Measurements from ENCODE around the gene CLDN19.
A peak's percentile ranks its signal among the peaks of the same experiment; 100 is the strongest.
"Not testable (repeated sequence)": the region's sequence is repeated elsewhere in the genome, so short reads cannot be mapped to it uniquely, and the experiment has no call there.

The CLDN19 gene

GRCh38 chr1:42758641-42759040 is 18.6 kb upstream of the CLDN19 start:
- DNase-seq, result no peak

DNA sequence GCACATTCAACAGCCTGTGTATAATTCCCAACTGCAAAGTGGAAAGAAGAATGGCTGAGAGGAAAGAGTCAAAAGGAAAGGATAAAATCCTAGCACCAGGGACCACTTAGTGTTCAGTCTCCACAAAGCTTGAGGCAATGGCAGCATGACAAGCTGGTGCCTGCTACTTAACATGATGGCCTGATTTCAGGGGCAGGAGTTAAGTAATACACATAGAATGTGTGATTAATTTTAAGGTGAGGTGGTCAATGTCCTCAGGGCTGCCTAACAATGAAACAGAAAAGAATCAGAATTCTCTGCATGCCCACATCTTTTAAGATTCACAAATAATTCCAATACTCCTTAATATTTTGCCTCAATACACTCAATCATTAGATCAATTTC is 17.8 kb upstream of the CLDN19 start:
- DNase-seq, result no peak

DNA sequence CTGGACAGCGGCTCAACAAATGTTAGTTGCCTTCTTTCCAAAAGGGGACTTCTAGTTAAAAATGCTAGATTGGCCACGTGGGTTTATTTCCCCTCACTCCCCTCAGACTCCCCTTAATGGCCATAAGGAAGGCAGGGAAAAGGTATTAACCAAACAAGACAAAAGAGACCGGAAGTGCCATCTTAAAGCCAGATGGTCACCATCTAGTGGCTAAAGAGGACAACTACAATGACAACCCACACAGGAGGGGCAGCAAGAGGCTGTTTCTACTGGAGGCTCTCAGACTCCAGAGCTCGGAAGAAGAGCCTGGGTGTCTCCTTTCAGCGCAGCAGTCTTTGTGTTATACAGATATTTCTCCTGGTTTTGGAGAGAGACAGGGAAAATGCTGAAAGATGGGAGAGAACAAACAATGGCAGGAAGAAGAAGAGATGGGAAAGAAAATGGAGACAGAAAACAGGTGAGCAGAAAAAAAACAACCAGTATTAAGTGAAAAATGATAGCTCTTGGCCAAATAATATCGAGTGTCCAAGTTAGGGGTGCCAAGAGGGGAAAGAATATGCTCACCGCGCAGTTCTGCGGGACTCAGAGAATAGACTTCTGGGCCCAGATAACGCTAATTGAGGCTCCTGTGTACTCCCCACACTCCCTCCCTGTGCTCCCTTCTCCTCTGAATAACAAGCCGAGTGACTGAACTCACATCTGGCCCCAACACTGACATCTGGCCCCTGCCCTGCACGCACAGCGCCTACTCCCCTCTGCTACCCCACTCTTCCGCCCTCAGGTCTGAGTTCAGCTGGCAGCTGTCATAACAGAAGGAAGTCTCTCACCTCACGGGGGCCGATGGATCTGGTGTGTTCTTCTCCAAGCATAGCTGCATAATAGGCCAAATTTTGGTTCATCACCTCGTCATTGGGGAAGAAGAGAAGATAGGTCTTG is 17.2 kb upstream of the CLDN19 start:
- DNase-seq, result peak; percentile 76

GRCh38 chr1:42753070-42753469 is 13.0 kb upstream of the CLDN19 start:
- DNase-seq, result no peak

GRCh38 chr1:42752284-42752683 is 12.2 kb upstream of the CLDN19 start:
- no peak for DNase-seq

DNA sequence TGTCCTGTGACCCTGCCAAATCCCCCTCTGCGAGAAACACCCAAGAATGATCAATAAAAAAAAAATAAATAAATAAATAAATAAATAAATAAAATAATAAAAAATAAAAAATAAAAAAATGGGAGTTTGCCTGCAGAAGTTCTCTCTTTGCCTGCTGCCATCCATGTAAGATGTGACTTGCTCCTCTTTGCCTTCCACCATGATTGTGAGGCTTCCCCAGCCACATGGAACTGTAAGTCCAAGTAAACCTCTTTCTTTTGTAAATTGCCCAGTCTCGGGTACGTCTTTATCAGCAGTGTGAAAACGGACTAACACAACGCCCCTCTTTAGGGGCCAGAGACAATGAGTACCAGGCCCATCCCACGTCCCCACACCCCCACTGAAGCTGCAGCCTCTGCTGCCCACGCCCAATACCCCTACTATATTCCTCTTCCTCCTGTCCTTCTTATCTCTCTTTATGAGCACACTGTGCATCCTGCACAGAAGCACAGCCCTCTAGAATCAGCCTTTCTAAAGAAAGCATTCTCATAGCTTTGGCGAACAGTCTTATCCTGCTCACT is 11.6 kb upstream of the CLDN19 start:
- DNase-seq, result not testable (repeated sequence)

DNA sequence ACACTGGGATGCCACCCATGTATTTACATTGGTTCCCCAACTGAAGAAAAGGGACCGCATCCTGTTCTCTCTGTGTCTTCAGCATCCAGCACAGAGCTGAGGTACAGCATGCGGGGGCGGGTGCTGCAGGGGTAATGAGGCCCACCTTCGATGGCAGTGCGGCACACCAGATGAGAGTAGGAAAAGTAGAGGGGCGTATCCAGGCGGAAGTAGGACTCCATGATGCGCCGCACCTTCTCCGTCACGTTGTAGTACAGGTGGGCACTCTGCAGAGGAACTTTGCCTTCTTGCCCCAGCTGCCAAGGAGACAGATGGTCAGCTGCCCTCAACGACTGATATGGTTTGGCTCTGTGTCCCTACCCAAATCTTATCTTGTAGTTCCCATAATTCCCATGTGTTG is 10.0 kb upstream of the CLDN19 start:
- no peak for DNase-seq

- DNase-seq, result no peak
These were observed 8.7 kb upstream of the CLDN19 start for GRCh38 chr1:42748461-42749410.

DNA sequence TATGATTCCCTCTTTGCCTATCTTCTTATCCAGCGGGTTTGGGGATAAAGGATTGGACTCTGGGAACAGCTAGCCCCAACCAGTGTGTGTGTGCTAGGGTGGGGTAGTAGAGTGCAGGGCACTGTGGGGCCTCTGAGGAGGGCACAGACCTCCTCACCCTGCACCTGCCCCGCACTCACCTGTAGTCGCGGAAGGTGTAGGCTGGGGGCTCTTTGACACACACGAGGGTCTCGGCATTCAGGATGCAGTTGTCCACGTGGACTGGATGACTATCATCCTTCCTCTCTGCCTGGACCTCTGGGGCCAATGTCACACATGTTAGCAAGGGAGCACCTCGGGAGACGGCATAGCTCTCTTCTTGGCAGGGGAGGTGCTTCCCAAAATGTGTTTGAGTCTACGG is 8.0 kb upstream of the CLDN19 start:
- no peak for DNase-seq

DNA sequence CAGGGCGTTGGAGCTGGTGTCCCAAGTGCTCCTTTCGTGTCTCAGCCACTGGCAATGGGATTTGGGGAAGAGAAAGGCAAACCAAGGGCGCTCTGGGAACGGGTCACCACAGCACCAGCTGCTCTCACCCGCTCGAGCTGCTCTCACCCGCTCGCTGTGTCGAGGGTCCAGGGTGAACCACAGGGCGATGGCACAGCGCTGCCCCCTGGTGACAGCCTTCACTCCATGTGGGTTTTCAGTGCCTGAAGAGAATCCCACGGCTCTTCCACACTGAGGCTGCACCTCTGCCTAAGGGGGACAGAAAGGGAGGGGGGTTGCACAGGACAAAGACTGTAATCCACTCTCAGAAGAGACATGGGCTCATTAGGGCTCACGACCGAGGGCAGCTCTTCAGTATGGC is 7.1 kb upstream of the CLDN19 start:
- DNase-seq, result peak; percentile 21

GRCh38 chr1:42746436-42747105 is 6.5 kb upstream of the CLDN19 start:
- DNase-seq, result no peak

GRCh38 chr1:42745851-42746250 is 5.8 kb upstream of the CLDN19 start:
- no peak for DNase-seq

DNA sequence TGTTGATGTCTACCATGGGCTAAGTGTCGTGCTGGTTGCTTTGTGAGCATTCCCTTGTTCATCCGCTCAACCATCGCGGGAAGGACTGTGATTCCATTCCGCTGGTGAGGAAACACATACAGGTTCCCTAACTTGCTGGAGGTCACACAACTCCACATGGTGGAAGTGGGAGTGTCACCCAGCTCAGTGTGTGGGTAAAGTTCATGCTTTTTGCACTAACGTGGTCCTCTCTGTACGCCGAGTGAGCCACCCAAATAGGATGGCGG is 4.0 kb upstream of the CLDN19 start:
- no peak for DNase-seq

- DNase-seq, result peak; percentile 76
These were observed 3.5 kb upstream of the CLDN19 start for GRCh38 chr1:42743317-42744147.

DNA sequence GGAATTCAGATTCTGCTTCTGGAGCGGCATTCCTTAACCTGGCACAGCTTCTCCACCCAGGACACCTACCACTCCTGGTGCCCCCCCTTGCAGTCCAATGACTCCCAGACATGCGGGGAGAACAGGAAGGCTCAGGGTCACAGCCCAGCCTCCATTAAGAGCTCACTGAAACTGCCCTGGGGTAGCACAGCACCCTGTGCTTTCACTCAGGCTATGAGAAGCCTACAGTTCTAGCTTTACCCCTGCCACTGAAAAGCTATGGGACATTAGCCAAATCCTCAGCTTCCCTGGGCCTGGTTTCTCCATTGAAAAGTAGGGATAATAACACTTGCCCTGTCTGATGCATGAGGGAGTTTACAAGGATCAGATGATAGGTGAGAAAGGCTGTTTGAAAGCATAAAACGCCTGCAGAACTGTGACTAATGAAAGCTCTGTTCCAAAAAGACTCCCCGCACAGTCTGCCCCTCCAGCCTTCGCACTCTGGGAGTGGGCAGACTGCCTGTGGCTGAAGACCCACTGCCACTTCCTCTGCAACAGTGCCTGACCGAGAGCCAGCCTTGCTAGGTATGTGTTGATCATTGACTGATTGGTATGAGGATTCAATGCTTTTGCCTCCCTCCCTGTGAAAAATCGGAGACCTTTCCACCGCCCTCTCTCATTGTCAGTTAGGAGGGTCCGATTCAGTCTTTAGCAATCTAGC is 2.7 kb upstream of the CLDN19 start:
- peak; percentile 40 for DNase-seq

GRCh38 chr1:42742141-42742540 is 2.1 kb upstream of the CLDN19 start:
- DNase-seq, result no peak

GRCh38 chr1:42741706-42742105 is 1.7 kb upstream of the CLDN19 start:
- no peak for DNase-seq

DNA sequence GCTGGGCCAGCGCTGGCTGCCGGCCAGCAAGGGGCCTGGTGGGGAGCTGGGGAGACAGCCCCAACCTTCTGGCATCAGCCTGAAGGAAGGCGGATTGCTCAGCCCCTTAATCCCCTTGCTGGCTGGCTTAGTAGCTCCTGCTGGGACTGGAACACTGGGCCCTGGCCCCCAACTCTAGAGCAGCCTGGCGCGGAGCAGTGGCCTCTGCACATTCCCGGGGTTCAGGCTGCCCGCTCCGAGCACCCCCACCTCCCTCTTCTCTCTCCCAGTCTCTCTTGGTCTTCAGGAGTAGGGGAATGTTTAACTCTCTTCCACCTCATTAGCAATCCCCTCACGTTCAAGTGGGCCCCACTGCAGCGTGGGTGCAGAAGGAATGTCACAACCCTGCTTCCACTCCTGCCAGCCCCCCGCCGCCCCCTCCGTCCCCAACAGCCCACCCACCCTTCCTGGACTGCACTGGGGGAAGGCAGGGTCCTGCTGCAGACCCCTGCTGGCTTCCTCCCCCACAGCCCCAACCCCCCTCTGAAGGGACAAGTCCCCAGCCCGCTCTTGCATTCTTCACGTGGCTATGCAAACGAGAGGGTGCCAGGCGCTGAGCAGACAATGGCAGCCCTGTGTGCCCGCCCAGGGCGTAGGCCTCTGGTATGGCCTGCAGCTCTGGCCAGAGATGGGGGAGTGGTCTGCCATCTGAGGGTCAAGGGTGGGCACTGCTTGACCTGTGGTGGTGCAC is 980 bp upstream of the CLDN19 start:
- no peak for DNase-seq

DNA sequence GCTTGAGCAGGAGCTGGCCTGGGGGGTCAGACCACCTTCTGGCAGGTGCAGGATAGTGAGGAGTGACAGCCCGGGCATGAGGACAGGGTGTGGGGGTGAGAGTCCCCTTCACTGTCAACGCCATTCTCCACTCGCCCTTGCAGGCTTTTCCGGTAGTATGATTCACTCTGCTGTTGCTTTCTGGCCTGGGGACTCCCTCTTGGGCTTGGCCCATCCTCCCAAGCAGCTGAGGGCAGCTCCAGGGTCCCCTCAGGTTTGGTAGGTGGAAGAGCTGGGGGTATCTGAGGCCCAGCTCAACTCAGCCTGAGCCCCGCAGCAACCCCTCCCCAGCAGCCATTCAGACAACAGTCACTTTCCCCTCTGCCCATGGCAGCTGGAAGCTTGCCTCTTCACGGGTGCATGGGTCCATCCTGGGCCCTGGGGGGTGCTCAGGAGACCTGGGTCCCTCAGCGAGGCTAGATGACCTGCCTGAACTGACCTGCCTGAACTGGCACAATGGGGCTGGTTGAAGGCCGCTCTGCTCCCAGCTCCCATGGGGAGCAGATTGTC is 1.3 kb downstream of the CLDN19 start:
- DNase-seq, result no peak

GRCh38 chr1:42737986-42738677 is 1.9 kb downstream of the CLDN19 start:
- no peak for DNase-seq

Data from NCI-H69 (cell line).